ENCODE measurements around the gene AKR1C4.
"Not testable (repeated sequence)": the region's sequence is repeated elsewhere in the genome, so short reads cannot be mapped to it uniquely, and the experiment has no call there.

AKR1C4 gene

GRCh38 chr10:5233324-5233723 lies 36.7 kb downstream of the AKR1C4 start:
- Histone ChIP-seq H3K4me3 (ENCODE audit: low read length in 2 of 2) (no peak overlapping the region), H3K9ac (ENCODE audit: low read depth in 1 of 2, low read length in 2 of 2) (no peak overlapping the region), H3K27ac (ENCODE audit: low read depth in 2 of 2, low read length in 2 of 2) (no peak overlapping the region), H3K9me3 (ENCODE audit: control insufficient read depth in 2 of 2, low read length in 2 of 2) (no peaks in the 10 kb centered on the region), H3K4me1 (ENCODE audit: control insufficient read depth in 2 of 2, insufficient read depth in 2 of 2, low read length in 2 of 2) (no peaks in the 10 kb centered on the region), H3K27me3 (ENCODE audit: control insufficient read depth in 2 of 2, insufficient read depth in 2 of 2, low read length in 2 of 2) (no peaks in the 10 kb centered on the region), H3K36me3 (ENCODE audit: control insufficient read depth in 2 of 2, insufficient read depth in 2 of 2, low read length in 2 of 2) (no peaks in the 10 kb centered on the region)

DNA sequence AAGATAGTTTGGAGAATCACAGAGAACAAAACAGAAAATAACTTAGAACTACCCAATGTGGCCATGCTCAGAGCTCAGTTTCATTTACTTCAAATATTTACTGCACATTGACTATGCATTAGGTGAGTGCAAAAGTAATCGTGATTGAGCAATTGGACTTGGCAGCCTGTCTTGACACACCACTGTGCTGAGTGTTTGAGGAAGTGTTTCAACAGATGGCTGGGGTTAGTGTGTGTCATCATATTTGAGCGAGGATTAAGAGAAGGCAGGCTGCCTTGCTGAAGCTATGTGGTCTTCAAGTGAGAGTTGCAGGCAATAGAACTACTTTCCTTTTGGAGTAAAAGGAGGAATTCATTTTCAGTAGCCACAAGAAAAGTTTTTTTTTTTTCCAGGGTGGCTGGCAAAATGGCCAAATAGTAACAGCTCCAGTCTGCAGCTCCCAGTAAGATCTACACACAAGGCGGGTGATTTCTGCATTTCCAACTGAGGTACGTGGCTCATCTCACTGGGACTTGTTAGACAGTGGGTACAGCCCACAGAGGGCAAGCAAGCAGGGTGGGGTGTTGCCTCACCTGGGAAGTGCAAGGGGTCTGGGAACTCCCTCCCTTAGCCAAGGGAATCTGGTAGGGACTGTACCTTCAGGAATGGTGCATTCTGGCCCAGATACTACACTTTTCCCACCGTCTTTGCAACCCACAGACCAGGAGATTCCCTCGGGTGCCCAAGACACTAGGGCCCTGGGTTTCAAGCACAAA lies 37.6 kb downstream of the AKR1C4 start:
- H3K27ac ChIP-seq (ENCODE audit: low read depth in 2 of 2, low read length in 2 of 2) = no peak overlapping the region
- no peaks in the 10 kb centered on the region for H3K27me3 ChIP-seq (ENCODE audit: control insufficient read depth in 2 of 2, insufficient read depth in 2 of 2, low read length in 2 of 2)
- H3K36me3 ChIP-seq (ENCODE audit: control insufficient read depth in 2 of 2, insufficient read depth in 2 of 2, low read length in 2 of 2) = no peaks in the 10 kb centered on the region
- H3K4me3 ChIP-seq (ENCODE audit: low read length in 2 of 2) = no peak overlapping the region
- no peaks in the 10 kb centered on the region for H3K9me3 ChIP-seq (ENCODE audit: control insufficient read depth in 2 of 2, low read length in 2 of 2)
- H3K9ac ChIP-seq (ENCODE audit: low read depth in 1 of 2, low read length in 2 of 2) = no peak overlapping the region
- H3K4me1 ChIP-seq (ENCODE audit: control insufficient read depth in 2 of 2, insufficient read depth in 2 of 2, low read length in 2 of 2) = no peaks in the 10 kb centered on the region

GRCh38 chr10:5237541-5237940 lies 40.9 kb downstream of the AKR1C4 start:
- not testable (repeated sequence) for H3K27ac ChIP-seq (ENCODE audit: low read depth in 2 of 2, low read length in 2 of 2); H3K4me1 ChIP-seq (ENCODE audit: control insufficient read depth in 2 of 2, insufficient read depth in 2 of 2, low read length in 2 of 2); H3K36me3 ChIP-seq (ENCODE audit: control insufficient read depth in 2 of 2, insufficient read depth in 2 of 2, low read length in 2 of 2); H3K9me3 ChIP-seq (ENCODE audit: control insufficient read depth in 2 of 2, low read length in 2 of 2); H3K9ac ChIP-seq (ENCODE audit: low read depth in 1 of 2, low read length in 2 of 2); H3K4me3 ChIP-seq (ENCODE audit: low read length in 2 of 2); H3K27me3 ChIP-seq (ENCODE audit: control insufficient read depth in 2 of 2, insufficient read depth in 2 of 2, low read length in 2 of 2)

DNA sequence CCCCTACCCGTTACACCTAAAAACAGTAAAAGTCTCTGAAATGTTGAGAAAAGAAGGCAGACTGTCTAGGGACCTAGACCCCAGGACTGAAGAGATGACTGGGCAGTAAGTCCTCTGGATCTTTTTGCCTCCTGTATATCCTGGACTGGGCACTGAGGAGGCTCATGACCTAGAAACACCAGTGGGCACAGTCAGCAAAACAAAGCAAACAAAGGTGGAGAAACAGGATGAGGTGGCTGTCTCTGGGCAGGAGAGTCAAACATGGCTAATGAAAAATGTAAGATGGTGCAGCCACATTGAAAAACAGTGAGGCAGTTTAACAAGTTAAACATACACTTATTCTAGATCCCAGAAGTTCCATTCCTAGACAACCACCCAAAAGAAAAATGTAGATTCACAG lies 45.9 kb downstream of the AKR1C4 start:
- no peak overlapping the region for H3K9ac ChIP-seq (ENCODE audit: low read depth in 1 of 2, low read length in 2 of 2)

DNA sequence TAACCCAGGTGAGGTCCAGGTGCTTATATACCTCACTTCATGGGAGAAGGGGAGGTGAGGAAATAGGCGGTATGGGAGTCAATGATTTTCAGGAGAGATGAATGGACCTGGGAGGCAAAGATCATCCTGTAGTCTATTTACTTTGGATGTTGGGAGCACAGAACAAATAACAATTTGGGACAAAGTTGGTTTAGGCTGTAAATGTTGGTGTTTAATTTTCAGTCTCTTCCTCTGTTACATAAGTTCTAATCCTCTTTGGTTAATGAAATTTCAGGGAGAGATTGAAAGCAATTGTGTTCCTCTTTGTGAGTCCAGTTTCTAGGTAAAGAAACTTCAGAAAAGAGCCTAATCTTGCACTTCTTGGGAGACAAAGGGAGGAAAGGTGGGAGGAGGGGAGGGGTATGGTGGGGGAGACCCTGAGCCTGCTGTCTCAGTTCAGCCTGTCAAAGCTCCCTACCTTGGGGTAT lies 46.9 kb downstream of the AKR1C4 start:
- no peak overlapping the region for H3K4me3 ChIP-seq (ENCODE audit: low read length in 2 of 2)
- H3K4me1 ChIP-seq (ENCODE audit: control insufficient read depth in 2 of 2, insufficient read depth in 2 of 2, low read length in 2 of 2) = peaks cover 0 to 3% of the 10 kb centered on the region in 2 donors
- H3K9me3 ChIP-seq (ENCODE audit: control insufficient read depth in 2 of 2, low read length in 2 of 2) = no peaks in the 10 kb centered on the region
- H3K27me3 ChIP-seq (ENCODE audit: control insufficient read depth in 2 of 2, insufficient read depth in 2 of 2, low read length in 2 of 2) = no peaks in the 10 kb centered on the region
- no peaks in the 10 kb centered on the region for H3K36me3 ChIP-seq (ENCODE audit: control insufficient read depth in 2 of 2, insufficient read depth in 2 of 2, low read length in 2 of 2)
- H3K9ac ChIP-seq (ENCODE audit: low read depth in 1 of 2, low read length in 2 of 2) = no peak overlapping the region
- no peak overlapping the region for H3K27ac ChIP-seq (ENCODE audit: low read depth in 2 of 2, low read length in 2 of 2)

More for the DNA sequence above, 45.9 kb downstream of the AKR1C4 start:
- peaks cover 0 to 3% of the 10 kb centered on the region in 2 donors for H3K4me1 ChIP-seq (ENCODE audit: control insufficient read depth in 2 of 2, insufficient read depth in 2 of 2, low read length in 2 of 2)
- no peaks in the 10 kb centered on the region for H3K36me3 ChIP-seq (ENCODE audit: control insufficient read depth in 2 of 2, insufficient read depth in 2 of 2, low read length in 2 of 2)
- no peak overlapping the region for H3K4me3 ChIP-seq (ENCODE audit: low read length in 2 of 2)
- no peaks in the 10 kb centered on the region for H3K9me3 ChIP-seq (ENCODE audit: control insufficient read depth in 2 of 2, low read length in 2 of 2)
- no peaks in the 10 kb centered on the region for H3K27me3 ChIP-seq (ENCODE audit: control insufficient read depth in 2 of 2, insufficient read depth in 2 of 2, low read length in 2 of 2)
- no peak overlapping the region for H3K27ac ChIP-seq (ENCODE audit: low read depth in 2 of 2, low read length in 2 of 2)

DNA sequence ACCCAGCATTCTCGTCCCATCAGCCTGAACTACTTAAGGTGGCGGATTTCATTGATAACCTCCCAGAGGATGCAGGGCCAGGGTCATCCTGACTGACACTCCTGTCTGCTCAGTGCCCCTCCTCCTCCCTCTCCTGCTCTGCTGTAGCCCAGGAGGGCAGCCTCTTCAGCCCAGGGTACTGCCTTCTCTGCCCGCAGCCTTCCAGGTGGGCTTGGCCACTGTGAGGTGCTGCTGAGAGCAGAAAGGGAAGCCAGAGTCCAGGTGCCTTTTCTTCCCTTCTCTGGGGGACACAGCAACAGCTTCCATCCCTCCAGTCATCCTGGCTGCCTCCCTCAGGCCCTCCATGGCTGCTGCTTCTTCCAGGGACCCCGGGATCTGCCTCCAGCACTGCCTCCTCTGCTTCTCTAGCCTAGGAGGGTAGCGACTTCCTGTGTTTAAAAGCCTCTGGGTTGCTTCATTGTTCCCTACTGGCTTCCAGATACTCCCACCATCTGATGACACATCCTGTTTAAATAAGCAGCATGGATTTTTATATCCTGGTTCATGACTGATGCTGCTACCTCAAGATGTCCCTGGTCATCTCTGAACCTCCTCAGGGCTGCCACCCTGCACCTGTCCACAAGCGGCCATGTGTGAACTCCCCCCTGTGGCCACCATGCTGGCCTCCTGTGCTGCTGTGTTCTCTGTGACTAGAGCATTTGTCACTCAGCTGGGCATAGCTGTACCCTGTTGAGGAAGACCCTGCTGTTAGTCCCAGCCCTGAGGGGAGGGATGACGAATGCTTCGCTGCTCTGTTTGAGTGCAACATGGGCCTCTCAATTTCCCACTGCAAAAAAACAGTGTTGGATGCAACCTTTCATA lies 55.8 kb downstream of the AKR1C4 start:
- no peaks in the 10 kb centered on the region for H3K27me3 ChIP-seq (ENCODE audit: control insufficient read depth in 2 of 2, insufficient read depth in 2 of 2, low read length in 2 of 2)

GRCh38 chr10:5254488-5254887 lies 57.9 kb downstream of the AKR1C4 start:
- H3K27ac ChIP-seq (ENCODE audit: low read depth in 2 of 2, low read length in 2 of 2) = no peak overlapping the region
- H3K9me3 ChIP-seq (ENCODE audit: control insufficient read depth in 2 of 2, low read length in 2 of 2) = no peaks in the 10 kb centered on the region
- H3K9ac ChIP-seq (ENCODE audit: low read depth in 1 of 2, low read length in 2 of 2) = no peak overlapping the region
- no peaks in the 10 kb centered on the region for H3K36me3 ChIP-seq (ENCODE audit: control insufficient read depth in 2 of 2, insufficient read depth in 2 of 2, low read length in 2 of 2)
- no peak overlapping the region for H3K4me3 ChIP-seq (ENCODE audit: low read length in 2 of 2)
- no peaks in the 10 kb centered on the region for H3K27me3 ChIP-seq (ENCODE audit: control insufficient read depth in 2 of 2, insufficient read depth in 2 of 2, low read length in 2 of 2)
- H3K4me1 ChIP-seq (ENCODE audit: control insufficient read depth in 2 of 2, insufficient read depth in 2 of 2, low read length in 2 of 2) = peaks cover 0 to 3% of the 10 kb centered on the region in 2 donors

More for the DNA sequence above, 55.8 kb downstream of the AKR1C4 start:
- H3K4me3 ChIP-seq (ENCODE audit: low read length in 2 of 2) = no peak overlapping the region
- H3K4me1 ChIP-seq (ENCODE audit: control insufficient read depth in 2 of 2, insufficient read depth in 2 of 2, low read length in 2 of 2) = peaks cover 0 to 3% of the 10 kb centered on the region in 2 donors
- no peaks in the 10 kb centered on the region for H3K9me3 ChIP-seq (ENCODE audit: control insufficient read depth in 2 of 2, low read length in 2 of 2)
- no peaks in the 10 kb centered on the region for H3K36me3 ChIP-seq (ENCODE audit: control insufficient read depth in 2 of 2, insufficient read depth in 2 of 2, low read length in 2 of 2)
- H3K27ac ChIP-seq (ENCODE audit: low read depth in 2 of 2, low read length in 2 of 2) = no peak overlapping the region
- H3K9ac ChIP-seq (ENCODE audit: low read depth in 1 of 2, low read length in 2 of 2) = no peak overlapping the region

- H3K36me3 ChIP-seq (ENCODE audit: control insufficient read depth in 2 of 2, insufficient read depth in 2 of 2, low read length in 2 of 2); H3K4me1 ChIP-seq (ENCODE audit: control insufficient read depth in 2 of 2, insufficient read depth in 2 of 2, low read length in 2 of 2); H3K27me3 ChIP-seq (ENCODE audit: control insufficient read depth in 2 of 2, insufficient read depth in 2 of 2, low read length in 2 of 2); H3K4me3 ChIP-seq (ENCODE audit: low read length in 2 of 2); H3K9ac ChIP-seq (ENCODE audit: low read depth in 1 of 2, low read length in 2 of 2); H3K9me3 ChIP-seq (ENCODE audit: control insufficient read depth in 2 of 2, low read length in 2 of 2); H3K27ac ChIP-seq (ENCODE audit: low read depth in 2 of 2, low read length in 2 of 2): not testable (repeated sequence)
Observed at GRCh38 chr10:5257768-5258167, 61.1 kb downstream of the AKR1C4 start.

GRCh38 chr10:5259132-5259951 lies 62.7 kb downstream of the AKR1C4 start:
- no peak overlapping the region for H3K9ac ChIP-seq (ENCODE audit: low read depth in 1 of 2, low read length in 2 of 2)

More at GRCh38 chr10:5259132-5259951, 62.7 kb downstream of the AKR1C4 start:
- H3K36me3 ChIP-seq (ENCODE audit: control insufficient read depth in 2 of 2, insufficient read depth in 2 of 2, low read length in 2 of 2) = no peaks in the 10 kb centered on the region
- no peaks in the 10 kb centered on the region for H3K27me3 ChIP-seq (ENCODE audit: control insufficient read depth in 2 of 2, insufficient read depth in 2 of 2, low read length in 2 of 2)
- peaks cover 0 to under 1% of the 10 kb centered on the region in 2 donors for H3K4me1 ChIP-seq (ENCODE audit: control insufficient read depth in 2 of 2, insufficient read depth in 2 of 2, low read length in 2 of 2)
- H3K4me3 ChIP-seq (ENCODE audit: low read length in 2 of 2) = no peak overlapping the region
- H3K27ac ChIP-seq (ENCODE audit: low read depth in 2 of 2, low read length in 2 of 2) = no peak overlapping the region
- no peaks in the 10 kb centered on the region for H3K9me3 ChIP-seq (ENCODE audit: control insufficient read depth in 2 of 2, low read length in 2 of 2)

Data from mucosa of rectum (tissue), 2 donors.